ENCODE measurements around the gene TAGLN.

GRCh38 chr11:117171404-117172061, 27.6 kb upstream of the TAGLN start:
- TF ChIP-seq, protein P1, sequence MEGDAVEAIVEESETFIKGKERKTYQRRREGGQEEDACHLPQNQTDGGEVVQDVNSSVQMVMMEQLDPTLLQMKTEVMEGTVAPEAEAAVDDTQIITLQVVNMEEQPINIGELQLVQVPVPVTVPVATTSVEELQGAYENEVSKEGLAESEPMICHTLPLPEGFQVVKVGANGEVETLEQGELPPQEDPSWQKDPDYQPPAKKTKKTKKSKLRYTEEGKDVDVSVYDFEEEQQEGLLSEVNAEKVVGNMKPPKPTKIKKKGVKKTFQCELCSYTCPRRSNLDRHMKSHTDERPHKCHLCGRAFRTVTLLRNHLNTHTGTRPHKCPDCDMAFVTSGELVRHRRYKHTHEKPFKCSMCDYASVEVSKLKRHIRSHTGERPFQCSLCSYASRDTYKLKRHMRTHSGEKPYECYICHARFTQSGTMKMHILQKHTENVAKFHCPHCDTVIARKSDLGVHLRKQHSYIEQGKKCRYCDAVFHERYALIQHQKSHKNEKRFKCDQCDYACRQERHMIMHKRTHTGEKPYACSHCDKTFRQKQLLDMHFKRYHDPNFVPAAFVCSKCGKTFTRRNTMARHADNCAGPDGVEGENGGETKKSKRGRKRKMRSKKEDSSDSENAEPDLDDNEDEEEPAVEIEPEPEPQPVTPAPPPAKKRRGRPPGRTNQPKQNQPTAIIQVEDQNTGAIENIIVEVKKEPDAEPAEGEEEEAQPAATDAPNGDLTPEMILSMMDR (conservative IDR thresholded peaks at IDR 0.05), result no peak
- TF ChIP-seq EZH2 (IDR thresholded peaks at IDR 0.05; ENCODE audit: low read depth), result no peak
